CD4-positive, alpha-beta T cell treated with Interleukin-21 for 1 hour (primary cell): Measurements from ENCODE around the gene STX11.

Source experiments
- DNase-seq: peaks from one replicate; pipeline ENCODE4 v3.0.0-alpha.2; 2020

STX11 gene

DNA sequence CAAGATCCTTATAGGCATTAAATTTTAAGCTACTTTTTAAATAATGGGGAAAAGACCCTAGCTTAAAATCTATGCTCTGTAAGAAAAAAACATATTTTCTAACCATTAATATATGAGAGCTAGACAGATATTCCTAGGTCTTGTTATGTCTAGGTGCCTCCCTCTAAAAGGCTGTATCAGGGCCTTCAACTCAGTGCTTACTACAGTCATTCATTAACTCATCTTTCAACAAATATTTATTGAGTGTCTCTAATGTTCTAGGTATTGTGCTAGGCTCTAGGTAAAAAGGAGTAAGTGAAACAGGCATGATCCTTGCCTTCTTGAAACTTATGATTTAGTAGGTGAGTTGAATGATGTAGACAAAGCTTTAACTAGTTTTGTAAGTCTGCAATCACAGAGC lies 6.4 kb upstream of the STX11 start:
- no peak for DNase-seq

DNA sequence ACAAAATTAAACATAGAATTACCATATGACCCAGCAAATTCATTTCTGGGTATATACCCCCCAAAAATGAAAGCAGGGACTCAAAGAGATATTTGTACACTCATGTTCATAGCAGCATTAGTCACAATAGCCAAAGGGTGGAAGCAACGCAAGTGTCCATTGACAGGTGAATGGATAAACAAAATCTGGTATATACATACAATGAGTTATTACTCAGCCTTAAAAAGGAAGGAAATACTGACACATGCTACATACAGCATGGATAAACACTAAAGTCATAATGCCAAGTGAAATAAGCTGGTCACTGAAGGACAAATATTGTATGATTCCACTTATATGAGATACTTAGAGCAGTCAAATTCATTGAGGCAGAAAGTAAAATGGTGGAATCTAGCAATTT lies 5.3 kb upstream of the STX11 start:
- no peak for DNase-seq

DNA sequence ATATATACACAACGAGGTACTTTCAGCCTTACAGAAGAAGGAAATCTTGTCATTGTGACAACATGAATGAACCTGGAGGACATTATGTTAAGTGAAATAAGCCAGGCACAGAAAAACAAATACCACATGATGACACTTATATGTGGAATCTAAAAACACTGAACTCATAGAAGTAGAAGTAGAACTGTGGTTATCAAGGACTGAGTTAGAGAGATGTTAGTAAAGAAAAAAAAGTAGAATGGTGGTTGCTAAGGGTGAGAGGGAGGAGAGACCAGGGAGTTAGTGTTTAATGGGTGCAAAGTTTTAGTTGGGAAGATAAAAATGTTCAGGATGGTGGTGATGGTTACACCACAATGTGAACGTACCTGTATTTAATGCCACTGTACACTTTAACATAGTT lies 4.8 kb upstream of the STX11 start:
- DNase-seq: no peak

DNA sequence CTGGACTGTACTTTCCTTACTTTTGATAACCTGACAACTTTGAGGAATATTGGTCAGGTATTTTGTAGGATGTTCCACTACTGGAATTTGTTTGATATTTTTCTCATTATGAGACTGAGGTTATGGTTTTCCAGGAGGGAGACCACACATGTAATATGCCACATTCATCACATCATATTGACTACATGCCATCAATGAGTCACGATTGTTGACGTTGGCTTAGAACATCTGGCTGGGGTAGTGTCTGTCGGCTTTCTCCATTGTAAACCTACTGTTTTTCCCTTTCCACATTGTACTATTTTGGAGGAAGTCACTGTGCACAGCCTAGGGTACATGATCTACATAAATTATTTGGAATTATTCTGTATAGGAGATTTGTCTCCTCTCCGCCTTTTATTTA lies 1.4 kb upstream of the STX11 start:
- no peak for DNase-seq

DNA sequence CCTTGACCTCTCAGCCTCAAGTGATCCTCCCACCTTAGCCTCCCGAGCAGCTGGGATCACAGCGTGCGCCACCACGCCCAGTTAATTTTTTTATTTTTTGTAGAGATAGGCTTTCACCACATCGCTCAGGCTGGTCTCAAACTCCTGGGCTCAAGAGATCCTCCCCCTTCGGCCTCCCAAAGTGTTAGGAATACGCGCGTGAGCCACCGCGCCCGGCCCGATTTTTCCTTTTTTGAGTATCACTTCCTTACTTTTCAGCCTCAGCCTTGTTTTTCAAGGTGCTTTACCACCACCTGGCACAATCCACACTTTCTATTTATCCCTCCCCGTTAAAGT lies 791 bp upstream of the STX11 start:
- DNase-seq: no peak

DNA sequence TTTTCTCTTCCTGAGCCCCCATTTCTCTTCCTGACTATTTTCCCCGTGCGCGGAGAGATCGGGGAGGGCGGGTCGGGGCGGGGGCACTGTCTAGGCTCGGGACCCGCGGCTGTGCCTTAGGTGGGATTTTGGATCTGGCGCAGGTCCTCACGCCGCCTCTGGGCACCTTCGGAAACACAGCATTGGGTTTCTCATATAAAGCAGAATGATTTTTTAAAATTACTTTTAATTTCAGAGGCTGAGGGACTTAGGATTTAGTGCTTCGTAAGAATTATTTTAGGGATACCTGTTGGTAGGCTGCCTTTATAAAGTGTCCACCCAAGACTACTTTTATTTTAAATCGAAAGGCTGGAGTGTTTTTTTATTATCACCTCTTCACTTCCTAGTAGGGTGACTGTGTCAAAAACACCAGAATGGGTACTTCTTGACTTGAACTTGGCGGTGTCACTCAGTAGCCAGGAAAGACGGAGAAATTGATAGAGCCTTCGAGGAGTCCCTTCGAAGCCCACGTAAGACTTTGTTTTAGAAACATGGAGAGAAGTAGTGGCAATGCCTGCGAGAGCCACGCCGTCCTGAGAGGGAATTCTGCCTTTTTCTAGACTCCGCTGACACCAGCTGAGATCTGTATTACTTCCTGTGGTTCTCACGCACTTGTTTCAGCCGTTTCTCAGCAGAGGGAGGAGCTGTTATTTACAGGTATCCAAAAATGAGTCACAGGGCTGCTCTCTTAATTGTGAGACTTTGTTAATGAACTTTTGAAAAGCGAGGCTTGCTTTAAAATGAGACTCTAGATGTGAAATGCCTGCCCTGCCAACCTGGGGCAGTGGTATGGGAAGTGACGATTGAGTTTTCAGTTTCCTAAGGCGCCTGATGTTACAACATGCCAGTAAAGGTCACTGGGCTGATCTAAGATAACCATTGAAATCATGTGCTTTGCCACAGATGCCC lies 667 bp downstream of the STX11 start:
- DNase-seq: peak; percentile 87

DNA sequence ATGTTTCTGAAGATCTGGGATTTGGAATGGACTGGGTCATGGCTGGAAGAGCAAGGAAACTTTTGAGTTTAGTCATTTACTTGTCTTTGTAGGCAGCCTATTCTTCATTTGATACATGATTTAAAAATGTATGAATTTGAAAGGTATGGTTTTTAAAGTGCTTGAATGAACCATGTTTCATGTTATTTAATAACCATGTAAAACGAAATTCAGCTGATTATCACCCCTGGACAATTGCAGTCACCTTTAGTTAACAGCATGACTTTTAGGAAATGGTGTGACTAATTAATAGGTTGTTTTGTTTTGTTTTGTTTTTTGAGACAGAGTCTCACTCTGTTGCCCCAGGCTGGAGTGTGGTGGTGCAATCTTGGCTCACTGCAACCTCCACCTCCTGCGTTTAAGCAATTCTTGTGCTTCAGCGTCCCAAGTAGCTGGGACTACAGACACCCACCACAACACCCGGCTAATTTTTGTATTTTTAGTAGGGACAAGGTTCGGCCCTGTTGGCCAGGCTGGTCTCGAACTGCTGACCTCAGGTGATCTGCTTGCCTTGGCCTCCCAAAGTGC lies 2.1 kb downstream of the STX11 start:
- peak; percentile 26 for DNase-seq

DNA sequence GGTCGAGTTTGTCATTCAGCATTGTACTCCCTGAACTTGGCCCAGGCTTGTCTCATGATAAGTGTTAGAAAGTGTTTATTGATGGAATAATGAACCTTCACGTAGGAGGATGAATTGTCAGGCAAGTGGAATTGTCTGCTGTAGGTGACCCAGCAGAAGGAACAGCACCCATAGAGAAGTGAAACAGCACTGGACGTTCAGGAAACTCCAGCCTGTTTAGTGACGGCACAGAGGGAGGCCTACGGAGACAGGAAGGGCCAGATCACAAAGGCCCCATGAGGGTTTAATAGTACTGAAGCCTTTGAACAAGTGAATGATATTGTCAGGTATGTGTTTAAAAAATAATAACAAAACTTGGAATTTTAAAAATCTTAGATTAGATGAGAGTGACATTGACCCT lies 2.9 kb downstream of the STX11 start:
- no peak for DNase-seq

DNA sequence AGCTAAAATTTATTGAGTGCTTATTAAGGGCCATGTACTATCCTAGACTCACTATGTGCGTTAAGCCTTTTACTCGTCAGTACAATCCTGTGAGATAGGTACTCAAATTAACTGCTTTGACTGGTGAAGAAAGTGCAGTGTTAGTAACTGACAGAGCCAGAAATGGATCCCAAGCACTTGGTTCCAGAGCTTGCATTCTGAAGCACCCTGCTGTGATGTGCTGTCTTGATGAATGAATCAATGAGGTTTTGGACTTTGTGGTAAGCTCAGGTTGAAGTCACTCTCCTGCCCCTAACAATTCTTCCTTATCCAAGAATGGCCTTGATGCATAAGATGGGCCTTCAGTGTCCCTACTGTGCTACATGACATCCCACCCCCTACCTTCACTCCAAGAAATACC lies 3.7 kb downstream of the STX11 start:
- DNase-seq: no peak

DNA sequence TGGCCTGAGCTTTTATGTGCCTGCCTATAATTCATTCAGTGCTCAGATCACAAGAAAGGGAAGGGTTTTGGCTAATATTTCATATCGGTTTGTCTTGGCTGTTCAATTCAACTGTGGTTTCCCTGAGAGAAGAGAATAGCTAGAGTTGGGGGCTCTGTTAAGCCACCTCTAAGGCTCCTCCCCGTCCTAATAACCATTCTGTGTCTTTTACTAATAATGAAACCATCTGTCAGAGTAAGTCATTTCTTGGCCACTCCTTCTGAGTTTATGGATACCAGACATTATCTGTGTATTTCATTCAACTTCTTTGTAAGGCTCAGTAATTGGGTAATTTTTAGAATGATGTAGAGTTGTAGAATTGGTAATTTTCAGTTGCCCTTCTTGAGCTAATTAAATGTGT lies 5.2 kb downstream of the STX11 start:
- DNase-seq: no peak

DNA sequence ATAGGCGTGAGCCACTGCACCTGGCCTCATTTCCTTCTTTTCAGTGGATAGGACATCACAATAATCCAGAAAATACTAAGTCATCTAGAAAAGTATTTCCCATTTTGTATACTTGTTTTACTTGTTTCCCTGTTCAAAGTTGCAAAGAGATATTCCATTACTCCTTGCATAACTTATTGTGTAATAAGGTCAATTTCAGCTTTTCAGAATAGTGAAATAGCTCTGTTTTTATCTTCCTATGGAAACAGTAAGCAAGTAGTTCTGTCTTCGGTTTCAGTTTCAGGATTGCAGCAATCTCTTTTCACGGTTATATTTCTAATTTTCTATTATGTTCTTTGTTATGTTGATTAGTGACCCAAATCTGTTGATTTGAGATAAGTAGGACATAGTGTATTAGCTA lies 6.0 kb downstream of the STX11 start:
- DNase-seq: no peak

DNA sequence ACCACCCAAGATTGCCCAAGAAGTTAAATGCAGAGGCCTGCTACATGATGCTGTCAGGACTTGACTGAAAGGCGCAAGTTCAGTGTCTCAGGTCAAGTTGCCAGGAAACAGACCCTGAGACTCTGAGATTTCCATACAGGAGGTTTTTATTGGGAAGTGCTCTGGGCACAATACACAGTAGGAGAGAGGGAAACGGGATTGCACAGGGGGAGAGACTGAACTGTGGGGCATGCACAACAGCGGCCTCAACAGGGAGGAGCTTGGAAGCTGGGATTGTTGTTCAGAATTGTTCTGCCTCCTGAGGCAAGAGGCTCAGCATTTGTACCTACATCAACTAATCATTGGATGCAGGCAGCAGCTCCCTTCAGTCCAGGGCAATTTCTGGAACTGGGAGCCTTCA lies 6.7 kb downstream of the STX11 start:
- DNase-seq: no peak

DNA sequence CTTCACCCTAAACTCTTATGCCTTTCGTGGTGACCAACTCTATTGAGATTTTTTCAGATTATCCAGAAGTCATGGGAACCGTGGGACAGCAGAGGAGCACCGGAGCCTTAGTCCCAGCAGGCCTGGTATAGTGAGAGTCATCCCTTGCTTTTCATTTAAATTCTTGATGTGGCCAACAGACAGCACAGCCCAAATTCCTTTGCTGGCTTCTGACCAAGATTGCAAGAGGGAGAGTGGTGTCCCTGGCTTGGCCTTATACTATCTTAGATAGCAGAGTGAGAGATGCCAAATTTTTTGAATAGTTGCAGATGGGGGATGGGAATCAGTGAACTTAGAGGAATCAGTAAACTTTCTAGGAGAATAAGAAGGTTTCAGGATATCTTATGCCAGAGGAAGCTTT lies 7.8 kb downstream of the STX11 start:
- DNase-seq: no peak

DNA sequence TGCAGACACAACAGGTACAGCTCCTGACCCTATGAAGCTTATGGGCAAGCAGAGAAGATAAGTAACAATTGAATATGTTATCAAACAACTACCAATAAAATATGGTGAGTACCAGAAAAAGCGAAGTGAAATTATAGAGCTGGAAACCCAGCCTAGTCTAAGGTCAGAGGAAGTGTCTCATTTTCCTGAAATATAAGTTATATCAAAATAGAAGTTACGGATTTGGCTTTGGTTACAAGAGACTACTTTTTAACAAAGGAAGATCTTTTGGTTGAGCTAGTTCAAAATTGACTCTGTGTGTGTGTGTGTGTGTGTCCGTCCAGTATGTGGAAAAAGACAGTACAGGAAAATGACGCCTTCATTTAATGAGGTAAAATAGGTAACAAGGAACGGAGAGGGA lies 8.9 kb downstream of the STX11 start:
- no peak for DNase-seq

DNA sequence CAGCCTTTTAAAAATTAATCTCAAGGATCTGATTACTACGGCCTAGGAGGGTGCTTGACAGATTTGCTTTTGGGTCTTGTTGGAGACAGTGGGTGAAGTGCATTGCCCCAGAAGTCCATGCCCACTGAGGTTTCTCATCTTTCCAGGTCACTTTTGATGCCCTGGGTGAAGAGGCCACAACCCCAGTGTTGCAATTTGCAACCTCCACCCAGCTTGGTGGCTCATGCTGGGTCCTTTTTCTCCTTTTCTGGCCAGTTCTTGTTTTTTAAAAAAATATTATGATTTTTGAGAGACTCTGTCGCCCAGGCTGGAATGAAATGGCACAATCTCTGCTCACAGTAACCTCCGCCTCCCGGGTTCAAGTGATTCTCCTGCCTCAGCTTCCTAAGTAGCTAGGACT lies 9.4 kb downstream of the STX11 start:
- DNase-seq: no peak

DNA sequence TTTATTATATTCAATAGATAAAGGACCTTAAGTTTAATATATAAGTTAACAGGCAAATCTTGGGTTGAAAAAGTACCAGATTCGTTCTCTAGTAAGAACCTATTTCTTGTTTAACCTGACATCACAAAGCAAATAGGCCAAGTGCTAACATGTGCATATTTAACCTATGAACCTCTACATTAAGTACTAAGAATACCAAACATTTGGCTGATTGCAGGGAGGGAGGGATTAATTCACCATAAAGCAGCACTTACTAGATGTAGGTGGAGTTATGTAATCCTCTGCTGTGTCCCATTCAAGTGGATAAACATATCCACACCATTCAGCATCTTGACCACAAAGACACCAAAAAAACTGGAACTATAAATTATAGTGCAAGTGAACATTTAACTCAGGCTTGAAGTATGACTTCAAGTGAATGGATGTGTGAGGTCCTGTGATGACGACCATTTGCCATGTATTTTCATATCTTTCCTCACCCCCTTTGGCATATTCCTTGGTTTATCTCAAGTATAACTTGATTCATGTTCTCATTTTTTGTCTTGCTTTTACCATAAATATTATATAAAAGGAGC lies 10.2 kb downstream of the STX11 start:
- DNase-seq: no peak

DNA sequence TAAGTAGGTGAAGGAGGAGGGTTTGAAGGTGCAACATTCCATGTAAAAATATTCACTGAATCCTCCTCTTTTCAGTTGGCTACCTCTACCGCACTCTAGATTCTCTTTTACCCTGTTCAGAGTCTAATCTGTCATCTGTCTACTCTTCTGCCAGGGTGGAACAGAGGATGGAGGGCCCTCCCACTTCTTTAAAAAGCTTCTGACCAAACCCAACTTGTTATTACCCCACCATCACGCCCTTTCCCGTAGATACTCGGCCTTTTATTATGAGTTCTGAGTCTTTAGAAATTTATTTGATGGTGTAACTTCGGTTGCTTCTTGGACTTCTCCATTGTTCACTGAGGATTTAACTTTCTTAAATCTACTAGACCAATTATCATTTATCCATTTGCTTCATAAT lies 11.7 kb downstream of the STX11 start:
- no peak for DNase-seq

DNA sequence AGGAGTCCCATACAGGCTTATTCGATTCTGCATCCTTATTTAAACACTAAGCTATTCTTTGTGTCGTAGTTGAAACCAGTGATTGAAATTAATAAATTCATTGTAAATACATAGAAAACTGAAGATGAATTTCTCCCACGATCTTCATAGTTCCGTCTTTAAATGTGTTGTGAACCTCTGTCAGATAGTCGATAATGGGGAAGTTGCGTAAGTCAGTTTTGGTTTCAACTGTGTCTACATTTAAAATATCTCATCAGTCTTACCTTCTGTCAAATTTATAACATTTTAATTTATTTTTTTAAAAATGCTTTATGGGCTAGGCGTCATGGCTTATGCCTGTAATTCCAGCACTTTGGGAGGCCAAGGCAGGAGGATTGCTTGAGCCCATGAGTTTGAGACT lies 12.7 kb downstream of the STX11 start:
- DNase-seq: no peak

DNA sequence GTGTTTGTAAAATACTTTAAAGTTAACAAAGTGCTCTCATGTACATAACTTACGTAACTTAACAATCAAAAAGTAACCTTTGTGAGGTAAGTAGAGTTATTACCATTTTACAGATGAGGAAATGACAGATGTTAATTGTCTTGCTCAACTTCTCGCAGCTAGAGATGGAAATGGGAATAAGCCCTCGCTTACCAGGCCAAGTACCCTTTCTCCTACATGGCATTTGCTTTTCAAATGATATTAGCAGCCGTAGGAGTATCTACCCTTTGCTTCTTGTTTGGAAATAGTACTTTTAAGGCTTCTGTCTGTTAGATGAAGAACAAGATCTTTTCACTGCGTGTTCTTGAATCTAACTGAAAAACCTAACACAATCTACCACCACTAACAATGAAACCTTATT lies 15.5 kb downstream of the STX11 start:
- no peak for DNase-seq

DNA sequence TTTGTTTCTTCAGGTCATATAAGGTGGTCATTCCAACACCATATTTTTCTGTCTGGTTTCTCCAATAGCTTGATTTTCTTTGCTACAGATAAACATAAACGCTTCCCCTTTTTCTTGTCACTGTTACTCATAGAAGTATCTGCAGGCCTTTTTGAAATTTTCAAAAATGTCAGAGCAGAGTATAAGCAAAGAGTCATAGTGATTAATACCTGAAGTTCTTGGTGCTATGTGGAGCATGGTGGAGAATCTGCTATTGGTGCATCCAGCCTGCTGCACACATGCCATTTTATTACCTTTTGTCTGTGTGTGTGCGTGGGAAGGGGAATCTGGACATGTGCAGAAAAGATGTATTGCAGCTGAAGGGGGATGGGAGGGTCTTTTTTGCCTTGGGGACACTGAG lies 19.7 kb downstream of the STX11 start:
- DNase-seq: no peak

DNA sequence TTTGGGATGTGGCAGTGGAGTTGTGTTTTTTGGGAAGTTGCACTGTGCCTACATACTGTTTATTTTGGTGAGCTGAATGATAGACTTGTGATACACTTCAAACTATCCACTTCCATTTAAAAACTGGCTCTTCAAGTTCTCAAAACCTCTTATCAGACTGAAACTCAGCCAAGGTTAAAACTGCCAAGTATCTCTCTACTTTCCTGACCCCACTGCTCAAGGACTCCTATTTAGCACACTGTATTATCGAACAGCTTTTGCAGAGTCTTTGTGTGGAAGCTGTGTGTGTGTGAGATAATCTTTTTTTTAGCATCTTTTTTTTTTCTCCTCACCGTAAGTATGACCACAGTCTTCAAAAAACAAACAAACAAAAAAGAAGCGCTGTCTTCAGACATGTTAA lies 21.1 kb downstream of the STX11 start:
- no peak for DNase-seq

DNA sequence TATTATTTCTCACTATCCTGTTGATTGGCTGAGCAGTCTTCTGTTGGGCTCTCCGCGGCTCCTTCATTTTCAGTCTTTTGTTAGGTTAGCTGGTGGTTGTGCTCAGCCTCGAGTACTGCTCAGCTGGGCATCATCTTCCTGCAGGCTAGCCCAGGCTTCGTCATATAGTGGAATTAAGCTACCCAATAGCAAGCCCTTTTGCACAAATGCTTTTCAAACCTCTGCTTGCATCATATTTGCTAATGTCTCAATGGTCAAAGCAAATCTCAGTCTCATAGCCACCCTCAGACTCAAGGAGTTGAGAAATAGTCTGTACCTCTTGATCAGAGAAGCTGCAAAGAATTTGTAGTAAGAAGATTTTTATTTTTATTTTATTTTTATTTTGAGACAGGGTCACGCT lies 23.7 kb downstream of the STX11 start:
- no peak for DNase-seq

DNA sequence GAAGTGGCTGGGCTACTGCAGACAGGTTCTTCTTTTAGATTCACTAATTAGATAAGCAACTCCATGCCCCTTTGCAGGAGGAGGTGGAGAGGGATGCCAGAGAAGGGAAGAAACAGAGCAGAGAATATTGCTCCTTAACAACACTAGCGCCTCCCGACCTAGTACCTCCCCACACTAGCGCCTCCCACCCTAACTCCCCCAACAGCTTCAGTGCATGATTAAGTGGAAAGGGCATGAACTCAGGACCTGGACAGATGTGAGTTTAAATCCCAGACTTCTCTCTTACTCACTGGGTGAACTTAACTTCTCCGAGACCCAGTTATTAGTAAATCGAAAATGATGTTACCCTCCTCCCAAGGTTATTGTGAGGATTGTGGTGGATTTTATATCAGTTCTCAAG lies 25.7 kb downstream of the STX11 start:
- DNase-seq: no peak

DNA sequence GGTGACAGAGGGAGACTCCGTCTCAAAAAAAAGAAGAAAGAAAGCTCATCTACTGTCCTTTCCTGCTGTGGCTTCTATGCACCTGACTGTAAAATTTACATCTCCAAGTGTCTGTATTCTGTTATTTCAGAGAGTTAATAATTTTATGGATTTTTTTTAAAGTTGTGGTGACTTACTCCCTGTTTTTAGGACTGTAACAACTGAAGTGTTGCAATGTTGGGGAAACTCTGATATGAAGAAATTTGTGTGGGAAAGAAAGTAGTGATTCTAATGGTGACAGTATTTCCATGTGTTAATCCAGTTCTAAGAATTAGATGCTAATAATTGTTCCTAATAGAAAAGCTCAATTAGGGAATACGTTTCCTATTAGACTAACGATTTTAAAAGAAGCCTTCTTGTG lies 27.4 kb downstream of the STX11 start:
- DNase-seq: no peak

DNA sequence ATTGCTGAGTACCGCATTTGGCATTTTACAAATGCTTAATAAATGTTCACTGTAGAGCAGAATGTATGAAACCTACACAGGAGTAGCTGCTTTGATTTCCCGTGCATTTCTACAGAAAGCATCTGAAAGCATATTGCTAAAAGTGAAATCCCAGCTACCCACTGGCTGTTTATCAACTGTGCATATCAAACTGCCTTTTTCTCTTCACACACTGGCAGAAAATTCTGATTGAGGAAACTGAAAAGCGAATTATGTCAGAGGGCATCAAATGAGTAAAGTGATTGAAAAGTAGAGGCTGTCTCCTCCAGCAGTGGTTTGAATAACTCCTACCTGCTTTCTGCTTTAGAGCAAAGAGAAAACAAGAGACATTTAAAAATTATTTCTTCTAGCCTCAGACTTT lies 28.0 kb downstream of the STX11 start:
- DNase-seq: no peak
